ENCODE results near the gene ROPN1L. TPM values are rescaled to one million over a fixed set of nuclear protein-coding genes. Genes with fewer than 3 reads are reported as not detected.

Gene ROPN1L
- total and polyA plus RNA-seq, 10 of the 15 experiments (the other 5 are each of a cell fraction or from before 2014, with no cell fraction given): 0.07 to 0.38 (median 0.22) TPM; not detected in 6

GRCh38 chr5:10498350-10498749 lies 56.7 kb downstream of the ROPN1L start:
- BruUV-seq (replicated peaks): no TSS peak
- Histone ChIP-seq H3K27ac (ENCODE audit: control insufficient read depth, insufficient read depth) (no peak overlapping the region), H3K36me3 (ENCODE audit: control insufficient read depth in 2 of 2, insufficient read depth in 2 of 2, low read length in 1 of 2) (no peaks in the 10 kb centered on the region), H3K4me1 (ENCODE audit: control insufficient read depth, insufficient read depth, low read length) (peaks cover 8% of the 10 kb centered on the region), H3K4me2 (ENCODE audit: control insufficient read depth, insufficient read depth) (no peak overlapping the region), H4K20me1 (ENCODE audit: control insufficient read depth, insufficient read depth) (no peaks in the 10 kb centered on the region), H3K9ac (ENCODE audit: control insufficient read depth, insufficient read depth, low read length) (no peak overlapping the region), H3K4me3 (no peak overlapping the region), H3K27me3 (replicated peaks in 1 of 2; ENCODE audit: control insufficient read depth in 2 of 2, insufficient read depth in 2 of 2, low read length in 1 of 2) (no peaks in the 10 kb centered on the region), H2AFZ (ENCODE audit: control insufficient read depth, low read depth, low read length) (no peak overlapping the region), H3K9me3 (replicated peaks; ENCODE audit: control insufficient read depth, insufficient read depth, low read length) (peaks cover 8% of the 10 kb centered on the region), H3K79me2 (ENCODE audit: control insufficient read depth, insufficient read depth, low read length) (no peaks in the 10 kb centered on the region)
- 45% methylated on average over 6 of the region's 6 CpGs for WGBS (ENCODE audit: insufficient coverage, insufficient replicate concordance, low lambda C conversion rate, missing lambda C conversion rate)
- RAD21 ChIA-PET (ENCODE audit: unreplicated experiment): no interaction called here
- ATAC-seq (no peak), FAIRE-seq (no peak), DNase-seq (ENCODE audit: low read depth, low spot score) (no peak)
- in situ Hi-C loops (cut with MboI) (no loop called here), intact Hi-C loops (cut with micrococcal nuclease; ENCODE audit: unreplicated experiment) (no loop called here)
- CTCF ChIA-PET: interaction anchor here (0.6 kb wide), 1 partner anchor 301 kb away, joined by 3 read pairs; no protein-coding TSS in a partner anchor
- SMC1A ChIA-PET (ENCODE audit: uncharacterized antibody, unreplicated experiment): interaction anchor here (0.7 to 1.1 kb wide), 3 partner anchors 8 to 129 kb away, joined by 3 to 4 read pairs (median 3); no protein-coding TSS in a partner anchor
- POLR2A ChIA-PET: no interaction called here
- TF ChIP-seq HSF1 (IDR thresholded peaks at IDR 0.05; ENCODE audit: low read depth, low read length) (no peak), PAX5 (IDR thresholded peaks at IDR 0.05; ENCODE audit: borderline replicate concordance, low read depth, low read length) (no peak), BHLHE40 (IDR thresholded peaks at IDR 0.05; ENCODE audit: borderline replicate concordance in 1 of 2, low read depth in 2 of 2, low read length in 1 of 2) (no peak), NFYA (IDR thresholded peaks at IDR 0.05; ENCODE audit: borderline replicate concordance, low read depth, low read length) (no peak), USF2 (IDR thresholded peaks at IDR 0.05; ENCODE audit: borderline replicate concordance, low read depth, low read length) (no peak), RBBP5 (conservative IDR thresholded peaks at IDR 0.05) (no peak), CBX3 (IDR thresholded peaks at IDR 0.05; ENCODE audit: borderline replicate concordance, low read depth) (no peak), NFIC (IDR thresholded peaks at IDR 0.05; ENCODE audit: low read depth, low read length) (no peak), NRF1 (conservative IDR thresholded peaks at IDR 0.05; ENCODE audit: low read depth, low read length) (no peak), IKZF1 (conservative IDR thresholded peaks at IDR 0.05) (no peak)

Data from GM12878 (cell line).